ENCODE data around the gene RAB11FIP3. TPM values are rescaled to one million over a fixed set of nuclear protein-coding genes. Genes with fewer than 3 reads are reported as not detected.
"Not testable (repeated sequence)": the region's sequence is repeated elsewhere in the genome, so short reads cannot be mapped to it uniquely, and the experiment has no call there.

RAB11FIP3 gene
- polyA plus RNA-seq, 4 donors, result 72.7 to 100 (median 91.3) TPM

- no peak for DNase-seq (ENCODE audit: low read depth in 4 of 4, low spot score in 3 of 4)
Measured at GRCh38 chr16:414395-415169, 10.9 kb upstream of the RAB11FIP3 start.

- not testable (repeated sequence) for DNase-seq (ENCODE audit: low read depth in 4 of 4, low spot score in 3 of 4)
Measured at GRCh38 chr16:415170-415498, 10.3 kb upstream of the RAB11FIP3 start.

GRCh38 chr16:422179-422578, 3.3 kb upstream of the RAB11FIP3 start:
- DNase-seq (ENCODE audit: low read depth in 4 of 4, low spot score in 3 of 4), result not testable (repeated sequence)

DNA sequence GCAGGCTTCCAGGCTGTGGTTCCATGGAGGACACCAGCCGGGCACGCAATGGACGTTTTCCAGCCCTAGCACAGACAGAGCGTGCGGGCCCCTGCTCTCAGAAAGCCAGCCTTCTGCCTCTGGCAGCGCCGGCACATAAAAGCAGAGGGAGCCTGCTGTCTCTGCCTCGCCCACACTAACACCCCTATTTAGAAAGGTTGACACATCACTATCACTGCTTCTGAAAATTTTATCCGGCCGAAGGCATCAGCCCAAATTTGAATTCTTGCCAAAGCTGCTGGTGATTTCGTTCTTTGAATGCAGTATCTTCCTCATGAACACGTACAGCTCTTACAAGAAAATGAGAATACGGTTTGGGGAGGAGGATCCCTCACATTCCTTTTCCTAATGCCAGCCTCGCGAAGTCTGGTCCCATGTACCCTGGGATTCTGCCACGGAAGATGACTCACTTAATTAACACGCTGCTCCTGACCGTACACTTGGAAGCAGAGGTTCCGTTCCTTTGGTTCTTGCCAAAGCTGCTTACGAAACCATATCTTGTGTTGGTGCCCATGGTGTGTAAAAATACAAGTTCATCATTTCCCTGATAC, 1.3 kb upstream of the RAB11FIP3 start:
- DNase-seq (ENCODE audit: low read depth in 4 of 4, low spot score in 3 of 4), result no peak

- no peak for DNase-seq (ENCODE audit: low read depth in 4 of 4, low spot score in 3 of 4)
Measured at GRCh38 chr16:424623-425081, 797 bp upstream of the RAB11FIP3 start.

- no peak for DNase-seq (ENCODE audit: low read depth in 4 of 4, low spot score in 3 of 4)
Measured at GRCh38 chr16:425740-426114, 278 bp downstream of the RAB11FIP3 start.

- DNase-seq (ENCODE audit: low read depth in 4 of 4, low spot score in 3 of 4), result no peak
Measured at GRCh38 chr16:426115-426905, 861 bp downstream of the RAB11FIP3 start.

DNA sequence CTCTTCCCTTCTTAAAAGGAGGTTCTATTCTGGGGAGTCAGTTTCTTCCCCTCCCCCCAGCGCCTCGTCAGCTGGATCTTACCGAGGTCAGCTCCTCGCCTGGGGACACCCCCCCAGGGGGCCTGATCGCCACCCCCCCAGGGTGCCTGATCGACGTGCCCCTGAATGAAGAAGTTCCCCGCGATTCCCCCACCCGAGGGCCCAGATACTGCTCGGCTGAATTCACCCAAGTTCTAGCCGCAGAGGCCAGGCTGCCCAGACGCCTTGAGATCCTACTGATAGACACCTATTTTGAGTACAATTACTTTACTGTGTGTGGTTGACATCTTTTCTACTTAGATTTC, 1.4 kb downstream of the RAB11FIP3 start:
- DNase-seq (ENCODE audit: low read depth in 4 of 4, low spot score in 3 of 4), result no peak

- no peak for DNase-seq (ENCODE audit: low read depth in 4 of 4, low spot score in 3 of 4)
Measured at GRCh38 chr16:427250-427649, 1.8 kb downstream of the RAB11FIP3 start.

DNA sequence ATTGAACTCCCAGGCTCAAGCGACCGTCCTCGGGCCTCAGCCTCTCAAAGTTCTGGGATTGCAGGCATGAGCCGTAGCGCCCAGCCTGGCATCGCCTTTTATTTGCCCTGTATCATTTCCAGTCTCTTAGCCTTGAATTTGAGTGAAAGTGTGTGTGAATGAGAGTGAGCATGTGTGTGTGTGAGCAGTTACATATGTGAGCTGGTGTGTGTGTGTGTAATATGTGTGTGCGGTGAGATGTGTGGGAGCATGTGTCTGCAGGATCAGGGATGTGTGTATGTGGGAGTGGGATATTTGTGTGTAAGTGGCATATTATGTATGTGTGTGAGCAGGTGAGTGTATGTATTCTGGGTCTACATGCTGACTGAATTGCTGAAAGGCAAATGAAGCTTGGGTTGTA, 5.5 kb downstream of the RAB11FIP3 start:
- DNase-seq (ENCODE audit: low read depth in 4 of 4, low spot score in 3 of 4), result no peak

DNA sequence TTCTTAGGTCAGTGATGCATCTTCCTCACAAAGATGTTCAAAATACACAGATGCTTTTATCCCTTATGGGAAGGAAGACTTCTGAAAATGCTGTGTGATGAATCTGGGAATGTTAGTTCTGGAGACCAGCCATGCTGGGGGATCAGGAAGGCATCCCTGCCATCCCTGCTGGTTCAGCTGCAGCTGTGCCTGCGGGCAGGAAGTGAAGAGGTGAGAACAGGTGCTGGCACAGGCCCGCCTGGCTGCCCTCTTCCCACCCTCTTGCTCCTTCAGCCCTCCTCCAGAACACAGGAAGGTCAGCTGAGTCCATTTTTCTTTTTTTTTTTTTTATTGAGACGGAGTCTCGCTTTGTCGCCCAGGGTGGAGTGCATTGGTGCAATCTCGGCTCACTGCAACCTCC, 15.2 kb downstream of the RAB11FIP3 start:
- DNase-seq (ENCODE audit: low read depth in 4 of 4, low spot score in 3 of 4), result no peak

- no peak for DNase-seq (ENCODE audit: low read depth in 4 of 4, low spot score in 3 of 4)
Measured at GRCh38 chr16:441447-441846, 16.0 kb downstream of the RAB11FIP3 start.

- DNase-seq (ENCODE audit: low read depth in 4 of 4, low spot score in 3 of 4), result no peak
Measured at GRCh38 chr16:442976-443375, 17.5 kb downstream of the RAB11FIP3 start.

DNA sequence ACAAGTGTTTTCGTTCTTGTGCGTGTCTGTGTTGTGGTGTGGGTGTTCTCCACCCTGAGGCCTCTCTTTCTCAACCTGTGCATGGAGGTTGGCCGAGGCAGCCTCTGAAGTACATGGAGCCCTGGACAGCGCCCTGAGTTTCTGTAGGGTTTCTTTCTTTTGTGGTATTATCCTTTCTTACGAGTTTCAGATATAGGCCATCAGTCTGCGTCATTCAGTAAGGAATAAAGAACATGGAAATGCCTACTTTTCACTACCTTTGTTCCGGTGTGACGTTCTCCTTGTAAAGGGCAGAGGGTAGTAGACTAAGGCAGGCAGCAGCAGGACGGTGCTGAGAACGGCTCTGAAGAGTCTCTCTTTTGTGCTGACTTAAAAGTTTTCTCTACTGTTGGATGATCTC, 18.6 kb downstream of the RAB11FIP3 start:
- no peak for DNase-seq (ENCODE audit: low read depth in 4 of 4, low spot score in 3 of 4)

DNA sequence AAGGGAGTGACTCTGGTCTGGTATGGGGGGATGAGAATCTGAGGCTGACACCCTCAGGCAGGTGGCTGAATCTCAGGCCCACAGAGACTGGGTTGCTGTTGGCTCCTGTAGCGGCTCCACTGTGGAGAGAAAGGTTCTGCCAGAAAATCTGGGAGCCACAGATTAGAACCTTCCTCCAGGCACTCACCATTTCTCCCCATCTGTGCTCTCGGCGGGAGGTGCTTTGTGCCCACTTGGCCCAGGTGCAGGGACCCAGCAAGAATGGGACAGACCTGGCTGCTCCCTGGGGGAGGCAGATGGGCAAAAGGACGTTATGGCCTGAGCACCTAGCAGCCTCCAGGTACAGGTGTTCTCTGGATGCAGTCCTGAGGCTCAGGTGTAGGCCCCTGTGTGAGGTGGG, 20.1 kb downstream of the RAB11FIP3 start:
- DNase-seq (ENCODE audit: low read depth in 4 of 4, low spot score in 3 of 4), result no peak

DNA sequence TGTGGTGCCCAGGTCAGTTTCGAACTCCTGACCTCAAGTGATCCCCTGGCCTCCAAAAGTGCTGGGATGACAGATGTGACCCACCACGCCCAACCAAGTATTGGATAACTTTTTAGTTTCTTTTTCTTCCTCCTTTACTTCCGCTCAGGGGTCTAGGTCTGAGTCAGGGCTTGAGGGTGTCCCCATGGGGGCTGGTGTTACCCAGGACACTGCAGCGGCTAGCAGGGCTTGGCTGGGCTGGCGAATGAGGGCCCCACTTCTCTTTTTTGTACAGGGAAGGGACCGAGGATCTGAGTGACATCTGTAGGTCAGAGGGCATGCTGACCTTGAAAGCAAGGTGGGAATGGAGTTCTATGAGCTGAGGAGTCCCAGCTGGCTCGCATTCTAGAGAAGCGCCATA, 24.9 kb downstream of the RAB11FIP3 start:
- no peak for DNase-seq (ENCODE audit: low read depth in 4 of 4, low spot score in 3 of 4)

DNA sequence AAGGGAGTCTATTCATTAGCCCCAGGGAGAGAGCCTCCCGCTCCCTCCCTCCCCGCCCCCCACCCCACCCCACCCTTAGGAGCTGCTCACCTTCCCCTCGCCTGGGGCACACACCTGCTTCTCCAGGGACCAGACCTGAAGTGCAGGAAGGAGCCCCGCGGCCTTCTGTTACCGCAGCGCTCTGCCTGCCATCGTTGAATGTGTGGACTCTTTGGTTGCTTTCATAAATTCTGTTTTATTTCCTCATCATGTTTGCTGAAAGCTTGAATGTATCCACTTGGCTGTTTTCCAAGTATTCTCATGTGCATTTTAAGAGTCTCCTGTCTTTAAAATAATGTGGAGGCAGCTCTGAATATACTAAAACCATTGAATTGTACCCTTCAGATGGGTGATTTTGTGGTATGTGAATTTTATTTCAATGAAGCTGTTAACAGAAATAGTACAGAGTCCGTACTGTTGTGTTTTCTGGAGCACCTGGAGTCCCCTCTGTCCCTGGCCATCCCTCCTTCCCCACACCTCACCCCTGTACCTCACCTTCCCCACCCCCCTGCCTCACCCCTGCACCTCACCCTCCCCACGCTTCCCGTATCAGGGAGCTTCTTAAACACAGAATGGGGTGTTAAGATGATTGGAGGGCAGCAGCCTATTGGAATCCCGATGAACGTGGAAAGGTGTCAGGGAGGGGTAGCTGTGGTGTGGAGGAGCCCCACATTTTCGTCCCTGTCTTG, 25.5 kb downstream of the RAB11FIP3 start:
- no peak for DNase-seq (ENCODE audit: low read depth in 4 of 4, low spot score in 3 of 4)

DNA sequence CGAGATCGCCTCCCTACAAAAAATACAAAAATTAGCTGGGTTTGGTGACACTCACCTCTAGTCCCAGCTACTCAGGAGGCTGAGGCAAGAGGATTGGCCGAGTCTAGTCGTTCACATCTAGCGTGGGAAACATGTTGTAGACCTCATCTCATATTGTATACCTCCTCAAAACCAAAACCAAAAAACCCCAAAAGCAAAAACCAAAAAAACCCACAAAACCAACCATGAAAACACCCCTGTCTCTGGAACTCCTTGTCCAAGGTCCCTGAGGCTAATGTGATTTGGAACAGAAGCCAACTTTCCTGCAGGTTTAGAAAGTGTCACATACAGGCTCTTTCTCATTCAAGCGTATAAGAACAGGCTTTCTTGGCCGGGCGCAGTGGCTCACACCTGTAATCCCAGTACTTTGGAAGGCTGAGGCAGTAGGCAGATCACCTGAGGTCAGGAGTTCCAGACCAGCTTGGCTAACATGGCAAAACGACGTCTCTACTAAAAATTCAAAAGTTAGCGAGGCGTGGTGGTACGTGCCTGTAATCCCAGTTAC, 29.0 kb downstream of the RAB11FIP3 start:
- DNase-seq (ENCODE audit: low read depth in 4 of 4, low spot score in 3 of 4), result no peak

GRCh38 chr16:455453-455852, 30.0 kb downstream of the RAB11FIP3 start:
- DNase-seq (ENCODE audit: low read depth in 4 of 4, low spot score in 3 of 4), result no peak

GRCh38 chr16:456891-457483, 31.5 kb downstream of the RAB11FIP3 start:
- no peak for DNase-seq (ENCODE audit: low read depth in 4 of 4, low spot score in 3 of 4)

All from right renal pelvis (tissue), 4 donors.